LHCN-M2 (cell line): ENCODE results near the gene C2CD3. TPM values are rescaled to one million over a fixed set of nuclear protein-coding genes. Genes with fewer than 3 reads are reported as not detected.

Experiments
- DNase-seq: peaks from one replicate; pipeline ENCODE4 v3.0.0-alpha.2; 2012; ENCODE audit warnings: low read depth
- total RNA-seq: library from RNA; depleted of rRNA; stranded (reverse); fragments of >200 nt; gene quantifications from 2 replicates; pipeline ENCODE4 v1.2.3, GENCODE V29; 2014

The C2CD3 gene
- total RNA-seq, 1 experiment from 2014 or later: 22.8 TPM

DNA sequence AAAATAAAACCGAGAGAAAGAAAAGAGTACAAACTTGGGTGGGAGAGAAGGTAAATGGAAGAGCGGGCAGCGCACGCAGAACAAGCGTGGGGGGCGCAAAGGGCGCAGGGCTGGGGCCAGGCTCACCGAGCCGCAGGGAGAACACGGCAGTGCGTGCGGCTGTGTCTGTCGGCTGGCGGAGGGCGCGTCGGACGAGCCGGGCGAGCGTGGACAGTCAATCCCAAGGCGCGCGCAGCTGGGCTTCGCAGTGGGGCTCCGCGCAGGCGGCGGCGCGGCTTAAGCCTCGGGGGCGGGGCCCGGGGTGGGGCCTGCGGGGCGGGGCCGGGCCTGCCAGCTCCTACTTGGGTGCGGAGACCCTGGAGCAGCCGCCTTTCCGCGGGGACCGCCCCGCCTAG is 188.2 kb downstream of the C2CD3 start, which contains the start of gene UCP2:
Gene UCP2, minus strand, starts transcription at position 249 of the 395 bp plus-strand sequence. CDS start 4,465 bp downstream, outside the sequence.
- DNase-seq: peak; percentile 77

DNA sequence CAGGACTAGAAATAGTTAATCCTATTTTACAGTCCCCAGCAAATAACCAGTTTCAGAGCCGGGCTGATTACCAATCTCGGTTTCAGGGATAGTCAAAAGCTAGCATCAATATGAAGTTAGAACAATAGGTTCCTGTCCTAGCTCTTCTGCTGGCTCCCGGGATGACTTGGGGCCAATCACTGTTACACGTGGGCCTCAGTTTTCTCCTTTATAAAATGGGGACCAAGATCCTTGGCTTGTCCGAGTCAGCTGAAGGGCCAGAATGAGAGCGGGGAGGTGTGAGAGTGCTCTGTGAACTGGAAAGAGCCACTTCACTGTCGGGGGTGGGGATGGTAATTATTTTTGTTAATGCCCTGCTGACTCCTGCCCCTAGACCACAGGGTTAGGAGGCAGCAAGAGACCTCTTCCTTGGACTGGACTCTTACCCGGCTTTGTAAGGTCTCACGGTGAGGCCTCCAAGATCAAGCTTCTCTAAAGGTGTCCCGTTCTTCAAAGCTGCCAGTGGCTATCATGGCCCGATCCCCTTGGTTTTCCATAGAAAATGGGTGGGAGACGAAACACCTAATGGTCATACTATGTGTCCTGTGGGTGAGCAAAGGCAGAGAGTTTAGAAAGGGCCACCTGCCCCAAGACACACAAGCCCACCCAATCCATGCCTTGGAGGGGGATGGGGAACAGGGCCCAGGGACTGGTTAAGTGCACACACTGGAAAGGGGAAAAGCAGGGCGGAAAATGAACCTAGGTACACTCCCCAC is 189.6 kb downstream of the C2CD3 start:
- DNase-seq: no peak

DNA sequence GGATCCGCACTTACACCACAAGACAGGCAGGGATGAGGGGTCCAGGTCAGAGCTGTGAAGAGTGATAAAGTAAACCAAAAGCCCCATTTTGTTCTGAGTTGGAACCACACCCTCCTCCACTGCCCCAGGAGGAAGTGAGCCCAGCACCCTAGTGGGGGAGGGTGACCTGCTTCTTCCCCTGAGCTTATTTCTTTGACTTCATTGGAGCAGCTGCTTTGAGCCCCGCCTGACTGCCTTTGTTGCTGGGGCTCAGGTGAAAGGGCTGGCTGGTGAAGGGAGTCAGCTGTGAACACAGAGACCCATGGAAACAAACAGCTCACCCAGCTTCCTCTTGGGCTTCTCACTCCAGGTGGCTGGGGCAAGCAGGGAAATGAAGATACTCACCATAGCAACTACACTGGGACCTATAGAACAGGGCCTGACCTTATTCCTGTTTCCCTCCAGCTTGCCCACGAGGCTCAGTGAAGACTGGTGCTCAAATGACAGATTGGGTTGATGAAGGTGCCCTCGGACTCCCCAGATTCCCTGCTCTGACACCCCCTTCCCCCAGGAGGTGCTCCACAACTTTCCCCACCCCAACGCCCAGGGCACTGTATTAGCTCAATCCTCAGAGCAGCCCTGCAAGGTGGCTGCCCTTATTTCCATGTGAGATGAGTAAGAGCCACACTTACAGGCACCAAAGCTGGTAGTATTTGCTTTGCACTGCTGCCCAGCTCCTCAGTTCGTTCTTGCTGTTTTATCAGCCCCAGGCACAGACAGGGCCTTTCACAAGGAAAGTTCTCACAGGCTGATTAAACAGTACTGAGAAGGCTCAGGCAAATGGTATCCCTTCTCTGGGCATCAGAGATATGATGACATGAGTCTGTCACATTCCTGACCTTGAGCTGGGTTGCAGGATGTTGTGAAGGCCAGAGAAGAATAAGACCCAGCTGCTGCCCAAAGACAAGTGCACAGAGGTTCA is 190.5 kb downstream of the C2CD3 start:
- DNase-seq: no peak

DNA sequence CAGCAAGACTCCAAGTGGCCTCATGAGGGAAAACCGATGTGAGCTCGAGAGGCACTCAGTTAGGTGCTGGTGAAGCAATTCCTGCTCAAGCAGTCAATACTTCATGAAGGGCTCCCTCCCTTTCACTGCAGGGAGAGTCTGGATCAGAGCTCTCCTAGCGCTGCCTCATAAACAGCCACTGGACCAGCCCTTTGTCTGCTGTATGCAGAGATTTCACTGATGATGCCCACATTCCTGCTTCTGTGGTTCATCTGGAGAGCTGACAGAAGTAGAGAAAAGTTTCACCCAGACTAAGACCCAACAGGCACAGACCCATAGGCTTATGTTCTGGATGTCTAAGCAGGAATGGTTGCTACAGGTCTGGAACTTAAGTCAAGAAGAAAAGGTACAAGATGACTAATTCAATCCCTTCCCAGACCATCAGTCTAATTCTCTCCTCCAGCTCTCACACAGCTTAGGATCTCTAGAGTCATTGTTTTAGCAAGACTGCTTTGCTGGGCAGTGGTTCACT is 192.2 kb downstream of the C2CD3 start:
- DNase-seq: no peak

DNA sequence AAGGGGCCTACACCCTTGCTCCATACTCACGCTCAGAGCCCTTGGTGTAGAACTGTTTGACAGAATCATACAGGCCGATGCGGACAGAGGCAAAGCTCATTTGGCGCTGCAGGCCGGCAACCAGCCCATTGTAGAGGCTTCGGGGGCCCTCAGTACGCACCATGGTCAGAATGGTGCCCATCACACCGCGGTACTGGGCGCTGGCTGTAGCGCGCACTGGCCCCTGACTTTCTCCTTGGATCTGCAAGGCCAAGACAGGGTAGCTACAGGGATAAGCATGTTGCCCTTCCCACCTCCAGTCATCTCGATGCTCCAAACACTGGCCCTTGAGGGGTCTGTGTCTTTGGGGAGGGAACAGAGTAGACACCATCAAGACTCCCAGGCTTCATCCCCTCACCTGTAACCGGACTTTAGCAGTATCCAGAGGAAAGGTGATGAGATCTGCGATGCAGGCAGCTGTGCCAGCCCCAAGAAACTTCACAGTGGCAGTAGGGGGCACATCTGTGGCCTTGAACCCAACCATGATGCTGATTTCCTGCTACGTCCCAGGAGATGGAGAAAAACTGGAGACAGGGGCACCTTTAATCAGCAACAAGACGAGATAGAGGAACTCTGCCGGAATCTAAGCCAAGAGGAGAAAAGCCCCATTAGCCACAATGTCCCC is 192.8 kb downstream of the C2CD3 start:
- DNase-seq: no peak

DNA sequence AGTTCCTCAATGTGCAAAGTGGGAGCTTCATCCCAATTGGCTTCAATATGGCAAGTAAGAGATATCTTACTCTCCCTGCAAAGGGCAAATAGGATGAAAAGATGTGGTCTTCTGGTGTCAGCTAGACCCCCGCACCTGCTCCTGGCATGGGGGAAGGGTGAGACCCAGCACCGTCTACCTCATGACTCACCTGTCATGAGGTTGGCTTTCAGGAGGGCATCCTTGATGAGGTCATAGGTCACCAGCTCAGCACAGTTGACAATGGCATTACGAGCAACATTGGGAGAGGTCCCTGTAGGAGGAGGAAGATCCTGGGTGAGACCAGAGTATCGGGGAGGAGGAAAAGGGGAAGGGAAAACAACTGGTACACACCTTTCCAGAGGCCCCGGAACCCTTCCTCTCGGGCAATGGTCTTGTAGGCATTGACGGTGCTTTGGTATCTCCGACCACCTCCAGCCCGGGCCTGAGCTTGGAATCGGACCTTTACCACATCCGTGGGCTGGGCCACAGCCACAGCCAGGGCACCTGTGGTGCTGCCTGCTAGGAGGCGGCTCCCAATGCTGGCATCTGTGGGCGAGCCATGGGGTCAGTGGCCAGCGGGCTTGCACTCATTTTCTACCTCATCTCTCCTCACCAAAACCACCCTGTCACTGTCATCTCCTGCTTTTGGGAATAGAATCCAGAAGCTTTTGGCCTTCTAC is 194.2 kb downstream of the C2CD3 start:
- no peak for DNase-seq

DNA sequence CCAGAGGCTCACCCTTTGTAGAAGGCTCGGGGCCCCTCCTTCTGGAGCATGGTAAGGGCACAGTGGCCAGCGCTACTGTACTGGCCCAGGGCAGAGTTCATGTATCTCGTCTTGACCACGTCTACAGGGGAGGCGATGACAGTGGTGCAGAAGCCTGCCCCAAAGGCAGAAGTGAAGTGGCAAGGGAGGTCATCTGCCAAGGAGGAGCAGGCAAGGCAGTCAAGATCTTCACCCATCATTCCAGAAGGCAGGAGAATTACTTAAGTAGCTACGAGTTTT is 195.4 kb downstream of the C2CD3 start:
- DNase-seq: no peak

DNA sequence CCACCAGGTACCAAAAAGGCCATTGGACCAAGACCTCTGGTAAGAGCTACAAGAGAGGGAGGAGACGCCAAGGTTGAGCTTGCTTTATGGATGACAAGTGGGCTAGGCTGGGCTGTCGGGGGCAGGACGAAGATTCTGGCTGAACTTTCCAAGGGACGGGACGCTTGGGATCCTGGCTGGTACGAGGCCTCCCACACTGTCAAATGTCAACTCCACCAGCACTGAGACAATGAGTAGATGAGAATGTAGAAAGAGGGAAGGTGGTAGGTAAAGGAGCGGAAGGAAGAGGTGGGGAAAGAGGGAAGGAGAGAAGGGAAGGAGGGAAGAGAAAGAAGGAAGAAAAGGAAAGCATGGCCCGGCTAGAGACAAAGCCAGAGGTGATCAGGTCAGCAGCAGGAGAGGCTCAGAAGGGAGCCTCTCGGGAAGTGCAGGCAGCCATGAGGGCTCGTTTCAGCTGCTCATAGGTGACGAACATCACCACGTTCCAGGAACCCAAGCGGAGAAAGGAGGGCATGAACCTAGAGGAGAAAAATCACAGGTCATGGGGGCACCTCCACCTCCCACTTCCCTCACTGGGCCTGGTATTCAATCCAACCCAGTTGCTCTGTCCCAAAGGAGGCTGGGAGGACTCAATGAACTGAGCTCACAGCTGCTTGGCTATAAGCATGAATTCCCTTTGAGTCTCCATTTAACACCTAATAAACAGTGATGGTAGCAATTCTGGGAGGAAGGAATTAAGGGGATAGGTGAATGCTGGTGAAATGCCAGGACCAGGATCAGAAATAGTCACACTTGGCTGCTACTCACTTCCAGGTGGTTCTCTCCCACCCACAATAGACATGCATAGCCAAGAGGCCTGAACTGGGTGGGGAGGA is 196.0 kb downstream of the C2CD3 start:
- no peak for DNase-seq

DNA sequence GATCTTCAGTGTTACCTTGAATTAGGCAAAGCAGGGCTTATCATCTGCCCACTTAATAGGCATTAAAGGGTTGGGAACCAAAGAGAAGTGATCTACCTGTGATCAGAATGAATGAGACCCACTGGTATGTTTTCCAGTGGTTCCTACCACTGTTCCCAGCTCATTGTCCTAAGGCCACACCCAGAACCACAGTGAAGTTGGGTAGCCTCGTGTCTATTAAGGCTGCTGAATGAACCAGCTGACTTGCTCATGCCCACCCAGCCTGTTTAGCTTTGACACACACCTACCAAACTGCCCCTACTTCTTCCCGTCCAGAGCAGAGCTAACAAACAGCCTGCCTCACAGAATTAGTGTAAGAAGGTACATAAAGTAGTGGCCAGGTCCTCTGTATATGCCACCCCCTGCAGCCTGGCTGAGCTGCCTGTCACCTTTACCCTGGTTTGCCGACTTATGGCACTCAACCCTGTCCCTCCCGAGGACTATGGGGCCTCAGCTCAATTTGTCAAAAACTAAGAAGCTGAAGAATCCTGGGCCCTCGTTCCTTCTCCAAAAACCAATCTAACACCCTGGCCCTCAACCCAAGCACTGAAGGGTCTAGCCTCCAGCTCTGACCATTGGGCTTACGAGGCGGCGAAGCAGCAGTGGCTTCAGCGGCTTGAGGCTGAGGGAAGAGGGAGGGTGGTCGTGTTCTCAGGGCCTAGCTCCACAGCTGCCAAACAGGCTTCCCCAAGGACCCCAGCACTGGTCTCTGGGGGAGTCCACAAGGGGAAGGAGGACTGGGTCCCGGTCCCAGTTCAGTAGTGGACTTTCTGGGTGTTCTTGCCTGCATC is 198.0 kb downstream of the C2CD3 start:
- no peak for DNase-seq

DNA sequence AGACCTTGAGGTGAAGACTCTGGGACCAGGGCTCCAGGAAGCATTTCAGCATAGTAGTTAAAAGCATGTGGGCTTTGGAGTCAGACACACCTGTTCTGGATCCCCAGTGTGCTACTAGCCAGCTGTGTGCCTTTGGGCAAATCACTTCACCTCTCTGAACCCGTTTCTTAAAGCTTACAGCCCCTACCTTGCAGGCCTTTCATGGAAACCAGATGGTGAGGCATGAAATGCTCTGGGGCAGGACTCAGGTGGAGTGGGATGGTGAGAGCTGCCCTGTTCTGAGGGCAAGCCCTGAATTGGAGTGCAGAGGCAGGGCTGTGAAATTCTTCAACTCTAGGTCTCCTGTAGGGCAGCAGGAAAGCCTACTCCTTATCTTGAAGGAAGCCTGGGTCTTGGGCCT is 198.6 kb downstream of the C2CD3 start:
- DNase-seq: no peak

DNA sequence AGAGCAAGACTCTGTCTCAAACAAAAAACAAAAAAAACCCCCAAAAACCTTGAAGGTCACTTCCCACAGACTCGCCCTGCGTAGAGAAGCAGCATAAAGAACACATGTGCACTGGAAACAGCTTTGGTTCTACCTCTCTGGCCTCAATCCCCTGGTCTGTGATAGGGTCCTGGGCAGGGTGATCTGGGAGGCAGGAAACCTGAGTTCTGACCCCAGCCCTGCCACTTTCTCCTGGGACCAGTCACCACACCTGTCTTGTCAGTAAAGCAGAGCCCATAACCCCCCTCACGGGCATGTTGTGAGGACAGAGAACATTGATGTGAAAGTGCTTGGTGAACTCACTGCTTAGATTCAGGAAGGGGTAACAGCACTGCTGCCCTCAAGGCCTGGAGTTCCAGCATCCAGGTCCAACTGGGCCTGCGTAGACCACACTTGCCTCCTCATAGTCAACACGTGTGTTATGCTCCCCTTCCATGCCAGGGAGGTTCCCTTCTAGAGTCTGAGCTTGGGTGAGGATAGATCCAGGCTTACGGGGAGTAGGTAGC is 199.6 kb downstream of the C2CD3 start:
- no peak for DNase-seq

DNA sequence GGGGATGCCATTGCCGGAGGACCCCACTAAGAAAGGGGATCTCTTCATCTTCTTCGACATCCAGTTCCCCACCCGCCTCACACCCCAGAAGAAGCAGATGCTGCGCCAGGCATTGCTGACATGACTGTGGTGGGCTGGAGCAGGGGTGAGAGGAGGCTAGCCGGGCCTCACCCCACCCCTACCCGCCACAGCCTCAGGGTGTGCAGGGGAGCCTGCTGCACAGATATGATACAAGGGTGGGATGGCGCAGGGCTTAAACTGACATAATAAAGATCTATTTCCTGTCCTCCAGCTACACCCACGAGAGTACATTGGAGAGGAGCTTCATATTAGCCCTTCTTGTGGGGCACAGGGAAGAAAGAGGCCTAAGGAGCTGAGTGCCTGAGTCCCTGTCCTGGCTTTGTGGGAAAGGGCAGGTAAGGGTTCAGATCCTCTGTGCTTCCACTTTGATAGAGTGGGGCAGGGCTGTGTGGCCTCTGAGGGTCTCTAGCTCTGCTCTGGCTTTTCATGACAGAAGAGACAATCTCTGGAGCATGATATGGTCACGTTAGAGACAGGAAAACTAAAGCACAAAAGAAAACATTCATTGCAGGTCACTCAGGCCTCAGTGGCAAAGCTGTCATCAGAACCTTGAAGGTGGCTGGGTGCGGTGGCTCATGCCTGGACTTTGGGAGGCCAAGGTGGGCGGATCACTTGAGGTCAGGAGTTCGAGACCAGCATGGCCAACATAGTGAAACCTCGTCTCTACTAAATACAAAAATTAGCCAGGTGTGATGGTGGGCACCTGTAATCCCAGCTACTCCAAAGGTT is 200.6 kb downstream of the C2CD3 start:
- no peak for DNase-seq

DNA sequence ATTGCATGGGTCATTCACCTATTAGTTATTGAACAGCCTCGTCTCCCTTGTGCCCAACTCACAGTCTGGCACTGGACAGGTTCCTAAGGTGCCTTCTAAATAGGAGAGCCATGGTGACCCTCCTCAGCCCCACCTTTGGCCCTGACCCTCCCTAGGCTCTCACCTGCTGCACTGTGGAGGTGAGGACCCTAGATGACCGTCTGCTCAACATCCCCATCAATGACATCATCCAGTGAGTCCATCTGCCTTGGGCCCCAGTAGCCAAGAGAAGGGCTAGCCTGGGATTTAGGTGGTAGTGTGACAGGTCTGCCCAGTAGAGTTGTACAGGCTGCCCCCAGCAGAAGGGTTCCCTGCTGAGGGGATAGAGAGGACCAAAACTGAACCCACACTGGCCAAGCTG is 201.7 kb downstream of the C2CD3 start:
- DNase-seq: no peak

DNA sequence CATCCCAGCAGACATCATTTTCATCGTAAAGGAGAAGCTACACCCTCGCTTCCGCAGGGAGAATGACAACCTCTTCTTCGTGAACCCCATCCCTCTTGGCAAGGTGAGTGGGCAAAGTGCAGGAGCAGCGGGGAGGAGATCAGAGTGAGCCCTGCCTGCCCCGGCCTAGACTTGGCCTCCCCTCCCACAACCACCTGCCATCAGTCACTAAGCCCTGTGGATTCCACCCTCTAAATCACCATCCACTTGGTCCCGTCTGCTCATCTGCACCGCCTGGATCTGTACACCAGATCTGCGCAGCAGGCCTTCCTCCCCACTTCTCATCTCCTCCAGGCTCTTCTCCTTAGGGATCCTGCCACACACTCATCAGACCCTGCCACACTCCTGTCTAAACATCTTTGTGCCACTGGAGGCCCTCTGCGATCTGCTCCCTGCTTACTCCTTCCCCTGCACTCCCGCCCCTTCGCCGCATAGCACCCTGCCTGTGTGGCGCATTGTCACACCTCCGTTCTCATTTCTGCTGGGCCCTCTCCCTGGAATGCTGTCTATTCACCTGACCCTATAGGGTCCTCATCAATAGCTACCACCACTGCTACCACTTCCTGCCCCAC is 202.3 kb downstream of the C2CD3 start:
- DNase-seq: no peak

DNA sequence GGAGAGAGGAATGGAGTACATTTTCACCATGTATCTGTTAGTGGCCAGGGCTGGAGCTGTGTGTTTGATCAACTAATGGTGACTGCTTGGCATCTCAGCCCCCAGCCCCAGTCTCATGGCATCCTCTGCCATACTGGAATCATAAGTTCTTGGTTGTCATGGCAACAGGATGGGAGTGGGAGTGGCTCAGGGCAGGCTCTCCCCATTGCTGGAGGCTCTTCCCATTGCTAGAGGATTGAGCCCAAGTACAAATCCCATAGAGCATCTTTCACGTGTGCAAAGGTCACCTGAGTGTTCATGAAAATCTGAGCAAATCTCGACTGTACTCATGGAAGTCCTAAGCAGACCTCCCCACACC is 205.1 kb downstream of the C2CD3 start:
- DNase-seq: no peak

DNA sequence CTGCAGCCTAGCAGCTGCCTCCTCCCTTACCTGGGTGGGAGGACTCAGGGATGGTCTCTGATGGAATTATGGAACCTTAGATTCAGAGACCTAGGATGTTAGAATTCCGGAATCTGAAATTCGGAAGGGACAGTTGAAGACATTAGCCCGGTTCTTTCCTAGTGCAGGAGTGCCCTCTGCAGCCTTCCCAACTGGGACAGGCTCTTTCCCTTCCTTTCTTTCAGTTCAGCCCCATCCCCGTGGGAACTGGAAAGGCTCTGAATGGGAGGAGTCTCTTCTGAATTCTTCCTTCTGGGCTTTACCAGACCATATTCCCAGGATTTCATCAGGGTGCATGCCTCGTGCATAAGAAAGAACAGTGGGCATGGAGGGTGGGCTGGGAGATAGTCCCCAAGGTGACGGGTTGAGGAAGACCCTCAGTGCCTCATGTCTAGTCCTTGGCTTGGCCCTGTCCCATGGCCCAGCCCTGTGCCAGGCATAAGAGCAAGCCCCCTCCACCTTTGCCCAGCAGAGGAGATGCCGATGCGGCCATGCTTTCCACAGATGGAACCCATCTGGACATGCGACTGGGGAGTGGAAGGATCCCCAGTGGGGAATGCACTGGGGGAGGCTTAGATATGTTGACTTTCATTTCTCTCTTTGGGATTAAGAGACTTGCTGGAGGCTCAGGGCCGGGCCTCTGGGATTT is 205.6 kb downstream of the C2CD3 start:
- DNase-seq: peak; percentile 59

DNA sequence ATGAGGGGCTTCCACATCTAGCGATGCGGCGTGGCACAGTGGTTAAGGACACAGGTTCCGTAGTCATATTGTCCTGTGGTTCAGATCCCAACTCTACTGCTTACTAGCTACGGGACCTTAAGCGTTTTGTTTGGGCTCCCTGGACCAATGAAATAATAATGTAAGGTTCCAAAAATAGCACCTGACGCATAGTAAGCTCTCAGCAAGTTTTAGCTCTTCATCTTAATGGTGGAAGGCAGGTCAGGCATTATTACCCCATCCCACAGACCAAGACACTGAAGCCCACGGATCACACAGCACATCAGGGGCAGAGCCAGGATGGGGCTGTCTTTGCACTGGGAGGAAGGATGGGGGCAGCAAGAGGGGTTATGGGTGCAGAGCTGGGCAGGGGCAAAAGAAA is 206.9 kb downstream of the C2CD3 start:
- no peak for DNase-seq
